GM10248 (cell line): ENCODE results near the gene CLNK.
A peak's percentile ranks its signal among the peaks of the same experiment; 100 is the strongest.

ENCODE experiments used
- CTCF ChIA-PET: fragments of 300-600 bp; sonication (Branson Sonifier 250); formaldehyde crosslinking; extraction: SDS; loops from one replicate; lab custom pipeline; 2021; ENCODE audit warnings: antibody characterized with exemption; lab: Yijun Ruan, JAX
- POLR2A ChIA-PET: fragments of 350-650 bp; sonication (Branson Sonifier 250); formaldehyde crosslinking; extraction: SDS; loops from one replicate; lab custom pipeline; 2020; ENCODE audit warnings: antibody characterized with exemption; lab: Yijun Ruan, JAX
- DNase-seq: peaks from one replicate; pipeline ENCODE4 v3.0.0; 2012; ENCODE audit errors: extremely low spot score
- CTCF ChIP-seq: IDR thresholded peaks from 2 replicates; pipeline ENCODE4 v1.5.1; 2012; ENCODE audit warnings: mild to moderate bottlenecking, low read depth; ENCODE audit errors: extremely low read depth, missing control alignments, control extremely low read depth

CLNK gene

GRCh38 chr4:10589321-10589720 is 95.2 kb downstream of the CLNK start:
- POLR2A ChIA-PET: no interaction called here
- CTCF ChIA-PET: interaction anchor here (1.0 to 4.0 kb wide), 6 partner anchors 8 to 838 kb away, joined by 3 to 15 read pairs (median 3); no protein-coding TSS in a partner anchor
- DNase-seq: no peak
- TF ChIP-seq CTCF: no peak

GRCh38 chr4:10587697-10588096 is 96.9 kb downstream of the CLNK start:
- POLR2A ChIA-PET: no interaction called here
- no peak for TF ChIP-seq CTCF
- DNase-seq: no peak
- CTCF ChIA-PET: interaction anchor here (4.0 kb wide), 1 partner anchor 11 kb away, joined by 15 read pairs; no protein-coding TSS in a partner anchor

GRCh38 chr4:10587296-10587695 is 97.3 kb downstream of the CLNK start:
- ChIA-PET CTCF (interaction anchor here (4.0 kb wide), 1 partner anchor 12 kb away, joined by 15 read pairs; no protein-coding TSS in a partner anchor), POLR2A (no interaction called here)
- no peak for TF ChIP-seq CTCF
- DNase-seq: no peak

- POLR2A ChIA-PET: no interaction called here
- CTCF ChIA-PET: interaction anchor here (0.8 to 2.4 kb wide), 5 partner anchors 11 to 845 kb away, joined by 3 to 8 read pairs (median 3); partner anchors contain the start of gene HS3ST1
- no peak for TF ChIP-seq CTCF
- DNase-seq: peak; percentile 38
Measured at GRCh38 chr4:10584042-10584441, 100.5 kb downstream of the CLNK start.

GRCh38 chr4:10582951-10583350 is 101.6 kb downstream of the CLNK start:
- ChIA-PET POLR2A (no interaction called here), CTCF (interaction anchor here (2.1 to 2.2 kb wide), 2 partner anchors 10 to 27 kb away, joined by 5 to 9 read pairs; no protein-coding TSS in a partner anchor)
- no peak for TF ChIP-seq CTCF
- no peak for DNase-seq

- peak; percentile 88 for TF ChIP-seq CTCF
- POLR2A ChIA-PET: no interaction called here
- DNase-seq: no peak
- CTCF ChIA-PET: interaction anchor here (0.7 to 2.2 kb wide), 8 partner anchors 8 to 841 kb away, joined by 3 to 9 read pairs (median 4); no protein-coding TSS in a partner anchor
Measured at GRCh38 chr4:10582059-10582686, 102.4 kb downstream of the CLNK start.
